GM18498 (cell line): ENCODE data around the gene MEPE.
"Not testable (repeated sequence)": the region's sequence is repeated elsewhere in the genome, so short reads cannot be mapped to it uniquely, and the experiment has no call there.

Source experiments
- ATAC-seq: cut with Tn5 transposase; IDR thresholded peaks from one replicate; pipeline ENCODE4 v1.9.1; 2021; ENCODE audit warnings: mild to moderate bottlenecking, moderate library complexity; ENCODE audit not compliant: unreplicated experiment

The MEPE gene

DNA sequence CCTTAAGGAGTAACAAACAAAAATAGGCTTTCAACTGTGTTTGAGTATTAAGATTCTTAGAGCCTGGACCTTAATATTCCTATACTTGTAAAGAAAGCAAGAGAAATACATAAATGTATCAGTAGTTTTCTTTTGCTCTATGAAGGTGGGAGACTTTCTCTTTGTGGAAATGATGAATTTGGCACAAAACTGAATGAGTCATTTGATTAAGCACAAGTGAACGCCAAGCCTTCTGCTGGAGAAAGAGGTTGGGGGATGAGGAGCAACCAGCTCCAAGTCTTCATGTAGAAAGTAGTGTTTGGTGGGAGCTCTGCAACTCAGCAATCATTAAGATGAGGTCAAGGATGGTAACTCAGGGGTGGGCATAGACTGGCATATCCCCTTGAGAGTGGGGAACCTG lies 49.6 kb downstream of the MEPE start:
- no peak for ATAC-seq

DNA sequence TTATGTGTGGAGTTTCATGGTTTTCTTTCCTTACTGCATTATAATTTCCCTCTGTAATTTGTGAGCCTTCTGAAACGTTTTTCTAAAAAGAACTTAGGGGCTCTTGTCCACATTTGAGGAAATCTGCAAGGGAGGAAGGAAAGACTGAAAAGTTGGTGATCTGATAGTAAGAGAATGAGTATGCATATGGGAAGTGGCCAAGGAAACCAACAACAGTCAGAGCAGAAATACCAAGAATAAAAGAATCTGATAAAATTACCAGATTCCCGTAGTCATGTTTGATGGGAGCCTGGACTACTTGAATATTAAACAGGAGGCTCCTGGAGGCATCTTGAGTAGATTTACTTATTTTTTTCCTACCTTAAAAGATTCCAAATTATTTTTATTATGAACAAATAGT lies 50.1 kb downstream of the MEPE start:
- no peak for ATAC-seq

DNA sequence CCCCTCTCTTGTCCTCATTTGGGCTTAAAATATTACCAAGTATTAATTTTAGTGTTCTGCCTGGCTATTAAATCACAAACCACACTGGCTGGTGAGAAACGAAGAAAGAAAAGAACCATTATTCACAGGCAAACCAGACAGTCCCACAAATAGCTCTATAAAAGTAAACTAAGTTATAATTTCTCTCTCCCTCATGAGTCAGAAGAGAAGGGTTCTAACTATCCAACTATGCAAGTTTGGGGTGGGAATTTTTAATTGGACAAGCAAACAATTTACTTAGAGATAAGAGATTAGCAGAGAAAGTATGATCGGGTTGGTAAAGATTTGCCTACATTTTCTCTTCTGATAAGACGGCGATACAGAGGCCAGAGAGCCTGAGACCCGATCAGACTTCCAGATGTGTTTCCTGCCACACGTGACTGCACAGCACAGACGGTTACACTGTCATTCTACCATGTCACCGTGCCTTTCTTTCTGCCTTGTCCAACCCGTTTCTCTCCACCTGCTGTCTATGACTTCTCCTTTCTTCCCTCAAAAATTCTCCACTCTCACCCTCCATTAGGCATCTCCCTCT lies 52.3 kb downstream of the MEPE start:
- no peak for ATAC-seq

GRCh38 chr4:87886083-87886482 lies 53.3 kb downstream of the MEPE start:
- no peak for ATAC-seq

DNA sequence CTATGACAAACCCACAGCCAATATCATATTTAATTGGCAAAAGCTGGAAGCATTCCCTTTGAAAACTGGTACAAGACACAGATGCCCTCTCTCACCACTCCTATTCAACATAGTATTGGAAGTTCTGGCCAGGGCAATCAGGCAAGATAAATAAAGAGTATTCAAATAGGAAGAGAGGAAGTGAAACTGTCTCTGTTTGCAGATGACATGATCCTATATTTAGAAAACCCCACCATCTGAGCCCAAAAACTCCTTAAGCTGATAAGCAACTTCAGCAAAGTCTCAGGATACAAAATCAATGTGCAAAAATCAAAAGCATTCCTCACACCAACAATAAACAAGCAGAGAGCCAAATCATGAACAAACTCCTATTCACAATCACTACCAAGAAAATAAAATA lies 58.0 kb downstream of the MEPE start:
- ATAC-seq = not testable (repeated sequence)

DNA sequence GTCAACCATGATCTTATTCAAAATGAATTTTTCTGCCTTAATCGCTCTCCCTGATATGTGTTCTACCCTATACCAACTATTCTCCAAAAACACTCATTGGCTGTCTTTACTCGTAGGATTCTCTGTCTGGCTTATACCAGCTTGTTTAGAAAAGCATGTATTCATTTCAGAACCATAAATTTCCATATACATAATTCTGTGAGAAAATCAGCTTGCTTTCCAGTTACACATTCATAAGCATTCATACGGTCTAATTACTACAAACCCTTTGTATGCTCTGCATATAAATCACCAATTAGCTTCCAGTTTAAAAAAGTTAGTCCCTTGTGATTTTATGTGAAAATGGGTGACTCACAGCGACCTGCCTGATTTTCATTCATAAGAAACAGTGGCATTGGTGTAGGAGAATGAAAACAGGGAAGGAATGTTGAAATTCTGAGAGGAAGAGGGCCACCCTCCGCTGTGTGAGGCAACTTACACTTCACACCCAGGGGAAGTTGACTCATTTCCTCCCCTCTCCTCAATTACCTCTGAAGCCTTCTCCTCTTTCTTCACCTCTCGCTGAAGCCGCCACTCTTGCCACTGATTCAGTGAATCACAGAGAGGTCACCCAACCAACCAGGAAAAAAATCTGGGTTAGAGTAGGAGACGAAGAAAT lies 63.3 kb downstream of the MEPE start:
- no peak for ATAC-seq
